Effector memory CD8-positive, alpha-beta T cell (primary cell): ENCODE results near the gene GALNT2.

Source experiments
- ATAC-seq: fragments of 150-1000 bp; cut with Tn5 transposase; replicated peaks from 2 replicates; pipeline ENCODE4 v1.10.0; 2021; ENCODE audit warnings: mild to moderate bottlenecking, moderate library complexity
- DNase-seq, 3 experiments: peaks; one replicate each; pipeline ENCODE4 v3.0.0; 2021
- H3K27ac Mint-ChIP-seq, 2 donors: one replicate each; pipeline ENCODE4 v1.8.0; 2022; ENCODE audit warnings: mild to moderate bottlenecking in 2 of 2, mixed read lengths in 2 of 2, moderate library complexity in 2 of 2
- H3K27me3 Mint-ChIP-seq, 2 donors: one replicate each; pipeline ENCODE4 v1.8.0; 2022; ENCODE audit warnings: mixed read lengths in 2 of 2
- H3K36me3 Mint-ChIP-seq: one replicate; pipeline ENCODE4 v1.8.0; 2022; ENCODE audit warnings: mild to moderate bottlenecking, moderate library complexity, mixed read lengths; ENCODE audit not compliant: insufficient read depth
- H3K4me1 Mint-ChIP-seq, 2 donors: one replicate each; pipeline ENCODE4 v1.8.0; 2022; ENCODE audit warnings: low read depth in 2 of 2, mixed read lengths in 2 of 2
- H3K4me3 Mint-ChIP-seq, 2 donors: one replicate each; pipeline ENCODE4 v1.8.0; 2022; ENCODE audit warnings: mild to moderate bottlenecking in 2 of 2, mixed read lengths in 2 of 2, moderate library complexity in 2 of 2
- H3K9me3 Mint-ChIP-seq, 2 donors: one replicate each; pipeline ENCODE4 v1.8.0; 2022; ENCODE audit warnings: mixed read lengths in 2 of 2
- total RNA-seq, 9 experiments: gene quantifications; one replicate each; lab custom pipeline; 2026; lab: John Stamatoyannopoulos, UW

The GALNT2 gene
- 22.9 to 112 (median 72.0) reads per million in 9 experiments for total RNA-seq

GRCh38 chr1:230066466-230067404 is at the start of gene GALNT2:
GALNT2 (plus strand) TSS chr1:230067238; CDS start chr1:230067281, 43 bp downstream.
- no peaks in the 10 kb centered on the region for H3K9me3 Mint-ChIP-seq
- H3K27ac Mint-ChIP-seq = peak within 1 kb of the TSS; percentile 86 to 87
- ATAC-seq (peak; percentile 86), DNase-seq (peak; percentile 87 to 90 (median 89))
- H3K4me1 Mint-ChIP-seq = peaks cover 20 to 30% of the 10 kb centered on the region in 2 donors
- H3K36me3 Mint-ChIP-seq = peaks cover 9% of the 10 kb centered on the region
- H3K4me3 Mint-ChIP-seq = peak within 1 kb of the TSS; percentile 89
- peaks cover 0 to 7% of the 10 kb centered on the region in 2 donors for H3K27me3 Mint-ChIP-seq

- DNase-seq (no peak), ATAC-seq (no peak)
- no peak overlapping the region for H3K4me3 Mint-ChIP-seq
- H3K27ac Mint-ChIP-seq = no peak overlapping the region
- no peaks in the 10 kb centered on the region for H3K9me3 Mint-ChIP-seq
- peaks cover 3% of the 10 kb centered on the region for H3K36me3 Mint-ChIP-seq
- peaks cover 15 to 29% of the 10 kb centered on the region in 2 donors for H3K27me3 Mint-ChIP-seq
- H3K4me1 Mint-ChIP-seq = no peaks in the 10 kb centered on the region
Observed at GRCh38 chr1:230020451-230020850, 46.6 kb upstream of the GALNT2 start.

- DNase-seq = no peak
- peaks cover 15 to 29% of the 10 kb centered on the region in 2 donors for H3K27me3 Mint-ChIP-seq
- H3K27ac Mint-ChIP-seq = no peak overlapping the region
- peaks cover 3% of the 10 kb centered on the region for H3K36me3 Mint-ChIP-seq
- no peak for ATAC-seq
- no peaks in the 10 kb centered on the region for H3K4me1 Mint-ChIP-seq
- no peak overlapping the region for H3K4me3 Mint-ChIP-seq
- H3K9me3 Mint-ChIP-seq = no peaks in the 10 kb centered on the region
Observed at GRCh38 chr1:230022666-230023380, 44.2 kb upstream of the GALNT2 start.

GRCh38 chr1:230025686-230026085 is 41.4 kb upstream of the GALNT2 start:
- Mint-ChIP-seq H3K36me3 (no peaks in the 10 kb centered on the region), H3K27ac (no peak overlapping the region), H3K4me3 (no peak overlapping the region), H3K4me1 (peaks cover 0 to 2% of the 10 kb centered on the region in 2 donors), H3K9me3 (no peaks in the 10 kb centered on the region), H3K27me3 (peaks cover 6 to 15% of the 10 kb centered on the region in 2 donors)
- DNase-seq = no peak
- no peak for ATAC-seq

GRCh38 chr1:230026139-230026538 is 40.9 kb upstream of the GALNT2 start:
- ATAC-seq = no peak
- H3K36me3 Mint-ChIP-seq = no peaks in the 10 kb centered on the region
- no peak for DNase-seq
- no peak overlapping the region for H3K4me3 Mint-ChIP-seq
- H3K9me3 Mint-ChIP-seq = no peaks in the 10 kb centered on the region
- peaks cover 6 to 15% of the 10 kb centered on the region in 2 donors for H3K27me3 Mint-ChIP-seq
- no peak overlapping the region for H3K27ac Mint-ChIP-seq
- H3K4me1 Mint-ChIP-seq = peaks cover 0 to 2% of the 10 kb centered on the region in 2 donors

- Mint-ChIP-seq H3K4me1 (peaks cover 0 to 2% of the 10 kb centered on the region in 2 donors), H3K27ac (no peak overlapping the region), H3K4me3 (no peak overlapping the region), H3K36me3 (no peaks in the 10 kb centered on the region), H3K9me3 (no peaks in the 10 kb centered on the region), H3K27me3 (peaks cover 6 to 15% of the 10 kb centered on the region in 2 donors)
- DNase-seq (no peak), ATAC-seq (no peak)
Observed at GRCh38 chr1:230026572-230026971, 40.5 kb upstream of the GALNT2 start.

GRCh38 chr1:230028602-230029223 is 38.3 kb upstream of the GALNT2 start:
- Mint-ChIP-seq H3K27me3 (no peaks in the 10 kb centered on the region), H3K36me3 (no peaks in the 10 kb centered on the region), H3K9me3 (no peaks in the 10 kb centered on the region), H3K4me3 (no peak overlapping the region), H3K27ac (no peak overlapping the region), H3K4me1 (peaks cover 0 to 2% of the 10 kb centered on the region in 2 donors)
- no peak for DNase-seq
- no peak for ATAC-seq

GRCh38 chr1:230029244-230029941 is 37.6 kb upstream of the GALNT2 start:
- Mint-ChIP-seq H3K36me3 (no peaks in the 10 kb centered on the region), H3K4me1 (peaks cover 0 to 2% of the 10 kb centered on the region in 2 donors), H3K9me3 (no peaks in the 10 kb centered on the region), H3K27ac (no peak overlapping the region), H3K27me3 (no peaks in the 10 kb centered on the region), H3K4me3 (no peak overlapping the region)
- DNase-seq = no peak
- no peak for ATAC-seq

- H3K27ac Mint-ChIP-seq = no peak overlapping the region
- ATAC-seq (no peak), DNase-seq (no peak)
- H3K4me3 Mint-ChIP-seq = no peak overlapping the region
- H3K9me3 Mint-ChIP-seq = no peaks in the 10 kb centered on the region
- H3K36me3 Mint-ChIP-seq = no peaks in the 10 kb centered on the region
- H3K4me1 Mint-ChIP-seq = peaks cover 0 to 2% of the 10 kb centered on the region in 2 donors
- H3K27me3 Mint-ChIP-seq = no peaks in the 10 kb centered on the region
Observed at GRCh38 chr1:230030122-230030821, 36.8 kb upstream of the GALNT2 start.

- Mint-ChIP-seq H3K27me3 (peaks cover 0 to under 1% of the 10 kb centered on the region in 2 donors), H3K27ac (no peak overlapping the region), H3K4me3 (no peak overlapping the region), H3K9me3 (no peaks in the 10 kb centered on the region), H3K4me1 (peaks cover 0 to 2% of the 10 kb centered on the region in 2 donors), H3K36me3 (no peaks in the 10 kb centered on the region)
- ATAC-seq (no peak), DNase-seq (no peak)
Observed at GRCh38 chr1:230031131-230031530, 35.9 kb upstream of the GALNT2 start.

- no peak overlapping the region for H3K4me3 Mint-ChIP-seq
- no peaks in the 10 kb centered on the region for H3K36me3 Mint-ChIP-seq
- DNase-seq = no peak
- no peak overlapping the region for H3K27ac Mint-ChIP-seq
- no peak for ATAC-seq
- H3K4me1 Mint-ChIP-seq = peaks cover 0 to 2% of the 10 kb centered on the region in 2 donors
- peaks cover 0 to 1% of the 10 kb centered on the region in 2 donors for H3K9me3 Mint-ChIP-seq
- peaks cover 5 to 6% of the 10 kb centered on the region in 2 donors for H3K27me3 Mint-ChIP-seq
Observed at GRCh38 chr1:230032516-230033281, 34.3 kb upstream of the GALNT2 start.

- H3K9me3 Mint-ChIP-seq = peaks cover 0 to 1% of the 10 kb centered on the region in 2 donors
- no peaks in the 10 kb centered on the region for H3K4me1 Mint-ChIP-seq
- H3K27ac Mint-ChIP-seq = no peak overlapping the region
- DNase-seq = no peak
- ATAC-seq = no peak
- no peaks in the 10 kb centered on the region for H3K36me3 Mint-ChIP-seq
- H3K27me3 Mint-ChIP-seq = peaks cover 5 to 8% of the 10 kb centered on the region in 2 donors
- H3K4me3 Mint-ChIP-seq = no peak overlapping the region
Observed at GRCh38 chr1:230037261-230037660, 29.8 kb upstream of the GALNT2 start.
